Panc1 (cell line): ENCODE measurements around the gene TAS1R2.

Source experiments
- SIN3A ChIP-seq: IDR thresholded peaks from 2 replicates; pipeline ENCODE4 v1.6.1; 2012; ENCODE audit warnings: low read depth, mild to moderate bottlenecking, low read length, moderate library complexity, borderline replicate concordance; ENCODE audit not compliant: insufficient read depth
- TF ChIP-seq, protein P1 (sequence below): fragments of 450-650 bp; IDR thresholded peaks from 2 replicates; pipeline ENCODE4 v1.5.1; 2017; ENCODE audit warnings: mild to moderate bottlenecking

DNA sequence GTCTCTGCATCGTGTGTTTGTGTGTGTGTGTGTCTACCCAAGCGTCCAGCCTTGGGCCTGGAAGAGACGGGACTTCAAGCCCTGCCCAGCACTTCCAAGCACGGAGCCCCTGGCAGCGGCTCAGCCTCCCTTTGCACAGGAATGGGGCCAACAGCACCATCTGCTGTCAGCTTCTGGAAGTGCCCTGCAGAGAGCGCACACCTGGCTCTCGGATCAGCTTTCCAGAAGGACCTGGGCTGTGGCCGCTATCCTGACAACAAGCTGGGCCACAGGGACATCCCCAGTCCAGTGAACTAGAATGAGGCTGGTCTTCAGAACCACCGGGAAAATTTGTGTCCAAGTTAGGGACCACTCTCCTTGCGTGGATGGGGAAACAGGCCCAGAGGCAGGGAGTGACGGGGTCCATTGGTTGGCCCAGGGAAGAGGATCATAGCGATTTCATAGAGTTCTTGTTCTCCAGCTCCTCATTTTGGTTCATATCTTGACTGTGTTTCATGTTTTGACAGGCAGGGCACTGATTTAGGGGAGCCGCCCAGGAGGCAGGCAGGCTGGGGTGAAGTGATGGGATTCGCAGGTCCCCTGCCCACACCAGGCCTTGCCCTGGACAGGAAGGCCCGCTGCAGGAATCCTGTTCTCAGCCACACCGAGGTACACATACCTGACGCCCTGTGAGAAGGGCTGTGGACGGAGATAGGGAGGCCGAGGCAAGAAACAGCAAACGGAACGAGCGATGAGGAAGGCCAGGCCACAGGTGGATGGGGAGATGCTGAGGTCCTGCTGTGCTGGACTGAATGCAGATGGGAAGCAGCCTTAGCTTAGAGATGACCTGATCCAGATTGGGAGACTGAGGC, 38.4 kb downstream of the TAS1R2 start:
- TF ChIP-seq, protein P1, sequence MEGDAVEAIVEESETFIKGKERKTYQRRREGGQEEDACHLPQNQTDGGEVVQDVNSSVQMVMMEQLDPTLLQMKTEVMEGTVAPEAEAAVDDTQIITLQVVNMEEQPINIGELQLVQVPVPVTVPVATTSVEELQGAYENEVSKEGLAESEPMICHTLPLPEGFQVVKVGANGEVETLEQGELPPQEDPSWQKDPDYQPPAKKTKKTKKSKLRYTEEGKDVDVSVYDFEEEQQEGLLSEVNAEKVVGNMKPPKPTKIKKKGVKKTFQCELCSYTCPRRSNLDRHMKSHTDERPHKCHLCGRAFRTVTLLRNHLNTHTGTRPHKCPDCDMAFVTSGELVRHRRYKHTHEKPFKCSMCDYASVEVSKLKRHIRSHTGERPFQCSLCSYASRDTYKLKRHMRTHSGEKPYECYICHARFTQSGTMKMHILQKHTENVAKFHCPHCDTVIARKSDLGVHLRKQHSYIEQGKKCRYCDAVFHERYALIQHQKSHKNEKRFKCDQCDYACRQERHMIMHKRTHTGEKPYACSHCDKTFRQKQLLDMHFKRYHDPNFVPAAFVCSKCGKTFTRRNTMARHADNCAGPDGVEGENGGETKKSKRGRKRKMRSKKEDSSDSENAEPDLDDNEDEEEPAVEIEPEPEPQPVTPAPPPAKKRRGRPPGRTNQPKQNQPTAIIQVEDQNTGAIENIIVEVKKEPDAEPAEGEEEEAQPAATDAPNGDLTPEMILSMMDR = peak; percentile 96
- no peak for TF ChIP-seq SIN3A
